Posterior vena cava (tissue), 2 donors: ENCODE measurements around the gene AMZ1. TPM values are rescaled to one million over a fixed set of nuclear protein-coding genes. Genes with fewer than 3 reads are reported as not detected.
A peak's percentile ranks its signal among the peaks of the same experiment; 100 is the strongest.

Source experiments
- DNase-seq: peaks from one replicate; pipeline ENCODE4 v3.0.0-alpha.2; 2020; ENCODE audit warnings: low spot score
- intact Hi-C, 2 donors: fragments of 100-400 bp; cut with DNase I; formaldehyde crosslinking; loops; one replicate each; pipeline versions ENCODE4 v1.14.1 to v1.14.2; 2022 to 2023
- total RNA-seq, 2 donors: library from RNA; stranded (reverse); fragmentation: NEBNext Ultra II Directional; extraction: Animal tissue kit (Norgen Biotek cat#: 25700); gene quantifications; one replicate each; pipeline ENCODE4 v1.2.1, GENCODE V29; 2021
- donor health status: DM: yes; HTN: yes; CAD: no.
- donor health status: DM: yes; HTN: yes; CAD: no.

The AMZ1 gene
- total RNA-seq, 2 donors from 2014 or later: 0.32 to 1.1 TPM

DNA sequence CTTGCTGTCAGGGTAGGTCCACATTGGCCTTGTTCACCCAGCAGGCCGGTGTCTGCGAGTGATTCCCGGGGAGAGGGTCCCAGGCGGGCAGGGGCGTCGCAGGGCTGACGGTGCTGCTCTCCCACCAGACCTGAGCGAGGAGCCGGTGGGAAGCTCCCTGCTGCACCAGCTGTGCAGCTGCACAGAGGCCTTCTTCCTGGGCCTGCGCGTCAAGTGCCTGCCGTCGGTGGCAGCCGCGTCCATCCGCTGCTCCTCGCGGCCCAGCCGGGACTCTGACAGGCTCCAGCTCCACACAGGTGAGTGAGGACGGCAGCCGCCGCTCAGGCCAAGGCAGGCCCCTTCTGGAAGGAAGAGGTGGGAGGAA lies 14.6 kb downstream of the AMZ1 start:
- DNase-seq: no peak
- intact Hi-C loops: loop anchor here in 1 of 2 donors (10.0 kb wide), 1 partner anchor 128 kb away; no protein-coding TSS in a partner anchor

DNA sequence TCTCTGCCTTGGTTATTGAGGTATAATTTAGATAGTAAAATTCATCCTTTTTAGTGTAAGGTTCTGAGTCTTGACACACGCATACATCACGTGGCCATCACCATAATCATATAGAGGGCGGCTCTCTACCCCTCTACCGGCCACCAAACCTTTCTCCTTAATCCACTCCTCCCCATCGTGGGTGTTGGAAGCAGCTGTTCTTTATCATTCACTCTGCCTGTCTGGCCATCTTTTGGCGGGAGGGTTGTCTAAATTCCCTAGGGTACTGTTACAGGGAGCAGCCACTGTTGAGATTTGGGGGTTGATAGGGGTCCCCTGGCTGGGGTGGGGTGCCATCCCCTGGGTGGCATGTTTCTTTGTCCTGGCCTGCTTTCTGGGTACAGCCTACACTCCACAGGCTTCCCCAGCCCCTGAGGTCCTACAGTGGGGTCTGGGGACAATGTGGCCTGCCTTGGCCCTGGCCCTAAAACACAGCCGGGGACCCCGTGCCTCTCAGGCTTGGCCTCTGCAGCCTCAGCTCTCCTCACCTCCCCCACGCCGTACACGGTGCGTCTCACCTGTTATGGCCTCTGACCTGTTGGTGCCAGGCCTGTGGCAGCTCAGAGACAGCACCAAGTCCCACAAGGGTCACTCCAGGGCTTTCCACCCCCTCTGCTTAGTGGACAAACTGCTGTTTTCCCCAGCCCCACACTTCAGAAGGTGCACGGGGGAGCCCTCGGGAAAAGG lies 17.5 kb downstream of the AMZ1 start:
- intact Hi-C loops: loop anchor here in 1 of 2 donors (10.0 kb wide), 1 partner anchor 131 kb away; no protein-coding TSS in a partner anchor
- no peak for DNase-seq

DNA sequence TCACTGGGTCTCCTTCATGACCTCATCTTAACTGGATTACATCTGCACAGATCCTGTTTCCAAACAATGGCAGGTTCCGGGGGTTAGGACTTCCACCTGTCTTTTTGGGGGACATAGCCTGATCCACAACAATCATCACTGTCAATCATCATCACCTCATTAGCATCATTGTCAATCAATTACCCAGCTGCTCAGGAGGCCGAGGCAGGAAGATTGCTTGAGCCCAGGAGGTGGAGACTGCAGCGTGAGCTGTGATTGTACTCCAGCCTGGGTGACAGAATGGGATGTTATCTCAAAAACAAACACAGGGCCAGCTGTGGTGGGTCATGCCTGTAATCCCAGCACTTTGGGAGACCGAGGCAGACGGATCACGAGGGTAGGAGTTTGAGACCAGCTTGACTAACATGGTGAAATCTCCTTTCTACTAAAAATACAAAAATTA lies 18.7 kb downstream of the AMZ1 start:
- no peak for DNase-seq
- intact Hi-C loops: loop anchor here in 1 of 2 donors (10.0 kb wide), 1 partner anchor 132 kb away; no protein-coding TSS in a partner anchor

DNA sequence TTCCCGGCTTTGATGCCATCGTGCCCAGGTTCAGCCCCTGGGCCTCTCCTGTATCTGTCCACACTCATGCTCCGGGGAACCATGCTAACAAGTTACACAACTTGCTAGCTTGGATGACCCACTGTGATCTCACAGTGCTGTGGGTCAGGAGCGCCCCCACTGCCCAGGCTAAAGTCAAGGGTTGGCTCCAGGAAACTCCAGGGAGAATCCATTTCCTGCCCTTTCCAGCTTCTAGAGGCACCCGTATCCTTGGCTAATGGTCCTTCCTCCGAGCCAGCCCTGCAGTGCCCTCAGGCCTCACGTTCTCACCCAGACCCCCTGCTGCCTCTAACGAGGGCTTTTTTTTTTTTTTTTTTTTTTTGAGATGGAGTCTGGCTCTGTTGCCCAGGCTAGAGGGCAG lies 19.5 kb downstream of the AMZ1 start:
- intact Hi-C loops: loop anchor here in 1 of 2 donors (10.0 kb wide), 1 partner anchor 133 kb away; no protein-coding TSS in a partner anchor
- DNase-seq: no peak

DNA sequence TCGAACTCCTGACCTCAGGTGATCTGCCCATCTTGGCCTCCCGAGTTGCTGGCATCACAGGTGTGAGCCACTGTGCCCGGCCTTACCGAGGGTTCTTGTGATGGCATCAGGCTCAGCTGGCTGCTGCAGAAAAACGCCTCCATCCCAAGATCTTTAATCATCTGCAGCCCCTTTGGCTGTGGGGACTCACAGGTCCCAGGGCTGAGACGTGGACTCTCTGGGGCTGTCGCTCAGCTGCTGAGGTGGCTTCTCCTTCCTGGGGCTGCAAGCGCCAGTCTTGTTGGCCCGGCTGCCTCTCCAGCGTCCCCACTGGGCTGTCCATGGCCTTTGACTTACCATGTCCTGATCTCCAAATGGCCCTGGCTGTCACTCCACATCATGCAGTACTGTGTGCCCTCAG lies 20.0 kb downstream of the AMZ1 start:
- no peak for DNase-seq
- intact Hi-C loops: loop anchor here in 1 of 2 donors (10.0 kb wide), 1 partner anchor 133 kb away; no protein-coding TSS in a partner anchor

DNA sequence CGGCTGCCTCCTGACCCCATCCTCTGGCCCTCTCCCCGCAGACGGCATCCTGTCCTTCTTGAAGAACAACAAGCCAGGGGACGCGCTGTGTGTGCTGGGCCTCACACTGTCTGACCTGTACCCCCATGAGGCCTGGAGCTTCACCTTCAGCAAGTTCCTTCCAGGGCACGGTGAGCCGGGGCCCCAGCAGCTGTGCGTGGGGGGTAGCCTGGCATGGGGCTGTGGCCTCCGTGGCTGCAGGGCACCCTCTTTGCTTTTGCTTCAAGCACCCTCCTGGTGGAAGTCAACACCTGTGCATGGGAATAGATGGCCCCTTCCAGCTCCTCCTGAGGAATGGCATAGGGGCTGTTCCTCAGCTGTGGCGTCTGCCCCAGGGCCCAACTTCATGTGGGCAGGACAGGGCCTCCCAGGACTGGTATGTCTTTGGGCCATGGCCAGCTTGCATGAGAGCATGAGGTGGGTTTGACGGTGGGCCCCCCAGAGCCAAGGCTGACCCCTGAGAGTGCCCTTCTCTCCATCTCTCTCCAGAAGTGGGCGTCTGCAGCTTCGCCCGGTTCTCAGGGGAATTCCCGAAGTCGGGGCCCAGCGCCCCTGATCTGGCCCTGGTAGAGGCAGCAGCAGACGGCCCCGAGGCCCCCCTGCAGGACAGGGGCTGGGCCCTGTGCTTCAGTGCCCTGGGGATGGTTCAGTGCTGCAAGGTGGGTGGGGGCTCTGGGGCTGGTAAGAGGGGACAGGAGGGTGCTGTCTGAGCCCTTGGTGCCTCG lies 20.7 kb downstream of the AMZ1 start:
- intact Hi-C loops: loop anchor here in 1 of 2 donors (10.0 kb wide), 1 partner anchor 134 kb away; no protein-coding TSS in a partner anchor
- no peak for DNase-seq

DNA sequence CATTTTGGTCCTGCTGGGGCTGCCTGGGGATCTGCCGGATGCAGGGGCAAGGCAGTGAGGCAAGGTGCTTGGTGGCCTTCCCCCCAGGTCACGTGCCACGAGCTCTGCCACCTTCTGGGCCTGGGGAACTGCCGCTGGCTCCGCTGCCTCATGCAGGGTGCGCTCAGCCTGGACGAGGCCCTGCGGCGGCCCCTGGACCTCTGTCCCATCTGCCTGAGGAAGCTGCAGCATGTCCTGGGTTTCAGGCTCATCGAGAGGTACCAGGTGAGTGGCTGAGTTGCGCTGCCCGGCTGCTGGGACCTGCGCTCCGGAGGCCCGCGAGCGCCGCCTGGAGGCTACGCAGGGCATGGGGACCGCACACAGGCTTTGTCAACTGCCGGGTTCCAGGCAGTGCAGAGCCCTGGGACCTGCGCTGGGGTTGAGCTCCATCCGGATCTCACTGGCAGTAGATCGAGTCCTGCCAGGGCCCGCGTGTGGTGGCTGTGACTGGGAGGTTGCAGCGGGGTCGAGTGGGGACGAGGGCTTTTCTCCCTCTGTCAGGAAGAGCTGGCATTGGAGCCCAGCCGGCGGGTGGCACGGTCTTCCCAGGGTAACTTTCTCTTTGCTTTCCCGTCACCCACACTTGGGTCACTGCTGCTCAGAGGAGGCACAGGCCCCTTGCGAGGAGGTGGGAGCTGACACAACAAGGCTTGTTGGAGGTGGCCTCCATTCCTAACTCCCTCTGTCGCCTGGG lies 21.7 kb downstream of the AMZ1 start:
- intact Hi-C loops: loop anchor here in 1 of 2 donors (10.0 kb wide), 1 partner anchor 135 kb away; no protein-coding TSS in a partner anchor
- DNase-seq: peak; percentile 89

DNA sequence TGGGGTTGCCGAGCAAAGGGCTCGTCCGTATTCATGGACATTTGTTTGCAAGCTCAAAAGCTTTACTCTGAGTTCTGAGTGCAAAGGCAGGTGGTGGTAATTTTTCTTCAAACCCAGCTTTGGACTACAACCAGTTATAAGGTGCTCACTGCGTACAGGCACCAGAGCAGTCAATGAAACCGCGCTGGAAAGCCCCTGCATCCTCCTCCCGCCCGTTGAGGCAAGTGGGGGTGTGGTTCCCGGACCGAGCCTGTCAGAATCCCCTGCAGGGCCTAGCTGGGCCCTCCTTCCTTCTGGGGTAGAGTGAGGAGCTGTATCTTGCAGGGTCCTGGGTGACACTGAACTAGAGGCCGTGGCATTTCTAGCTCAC lies 22.3 kb downstream of the AMZ1 start:
- intact Hi-C loops: no loop called here
- no peak for DNase-seq

DNA sequence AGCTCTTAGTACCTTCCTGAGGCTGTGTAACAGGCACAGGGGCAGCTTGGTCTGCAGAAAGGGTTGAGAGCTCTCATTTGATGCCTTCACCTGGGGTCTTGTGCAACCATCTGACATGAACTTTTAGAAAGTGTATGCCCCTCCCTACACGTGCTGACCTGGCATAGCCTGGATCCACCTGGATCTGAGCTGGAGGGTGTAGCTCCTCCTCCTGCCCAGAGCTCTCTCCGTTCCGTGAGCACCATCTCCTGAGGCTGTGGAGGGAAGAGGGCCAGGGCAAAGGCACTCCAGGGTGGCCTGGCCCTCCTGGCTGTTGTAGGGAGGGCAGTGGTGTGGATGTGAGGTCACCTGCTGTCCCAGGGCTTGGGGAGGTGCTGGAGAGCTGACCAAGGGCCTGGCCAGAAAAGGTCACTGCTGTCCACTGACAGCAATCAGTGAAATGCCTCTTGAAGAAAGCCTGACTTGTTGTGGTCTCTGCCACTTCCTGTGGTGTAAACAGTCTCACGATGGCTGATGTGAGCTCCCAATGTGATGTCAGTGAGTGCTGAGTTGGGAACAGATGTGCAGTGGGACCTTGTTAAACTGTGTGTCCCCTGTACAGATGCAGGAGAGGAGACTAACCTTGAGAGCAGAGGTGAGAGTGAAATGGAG lies 23.0 kb downstream of the AMZ1 start:
- no peak for DNase-seq

DNA sequence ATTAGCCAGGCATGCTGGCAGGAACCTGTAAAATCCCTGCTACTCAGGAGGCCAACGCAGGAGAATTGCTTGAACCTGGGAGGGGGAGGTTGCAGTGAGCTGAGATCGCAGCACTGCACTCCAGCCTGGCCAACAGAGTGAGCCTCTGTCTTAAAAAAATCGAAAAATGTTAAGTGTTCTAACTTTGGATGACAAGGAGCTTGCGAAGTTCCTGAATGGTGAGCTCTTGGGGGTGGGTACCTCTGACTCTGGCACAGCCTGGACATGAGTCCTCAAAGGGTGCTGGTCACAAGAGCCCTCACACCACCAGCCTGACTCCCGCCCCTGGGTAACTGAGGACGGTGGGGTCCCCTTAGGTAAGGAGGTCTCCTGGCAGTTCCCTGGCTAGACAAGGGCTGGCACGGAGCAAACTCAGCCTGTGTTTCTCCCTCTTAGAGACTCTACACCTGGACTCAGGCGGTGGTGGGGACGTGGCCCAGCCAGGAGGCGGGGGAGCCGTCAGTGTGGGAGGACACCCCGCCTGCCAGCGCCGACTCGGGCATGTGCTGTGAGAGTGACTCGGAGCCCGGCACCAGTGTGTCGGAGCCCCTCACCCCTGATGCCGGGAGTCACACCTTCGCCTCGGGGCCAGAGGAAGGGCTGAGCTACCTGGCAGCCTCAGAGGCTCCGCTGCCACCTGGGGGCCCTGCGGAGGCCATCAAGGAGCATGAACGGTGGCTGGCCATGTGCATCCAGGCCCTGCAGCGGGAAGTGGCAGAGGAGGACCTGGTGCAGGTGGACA lies 24.1 kb downstream of the AMZ1 start:
- intact Hi-C loops: no loop called here
- DNase-seq: no peak

More for the DNA sequence above, 23.0 kb downstream of the AMZ1 start:
- intact Hi-C loops: no loop called here

DNA sequence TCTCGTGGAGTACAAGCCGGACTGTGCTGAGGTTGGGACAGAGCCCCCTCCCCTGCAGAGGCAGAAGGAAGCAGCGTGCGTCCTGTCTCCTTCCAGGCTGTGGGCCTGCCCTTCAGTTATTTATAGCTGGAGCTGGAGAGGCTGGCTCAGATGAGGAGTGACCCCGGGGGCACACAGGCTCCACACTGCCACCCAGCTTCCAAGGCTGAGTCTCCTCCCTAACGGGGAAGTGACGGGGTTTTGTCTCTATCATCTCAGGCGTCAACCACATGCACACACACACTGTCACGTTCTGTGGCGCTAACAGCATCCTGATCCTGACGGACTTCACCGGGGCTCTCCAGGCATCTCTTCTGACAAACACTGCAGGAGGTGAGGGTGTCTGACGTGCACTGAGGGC lies 25.4 kb downstream of the AMZ1 start:
- intact Hi-C loops: no loop called here
- DNase-seq: no peak

DNA sequence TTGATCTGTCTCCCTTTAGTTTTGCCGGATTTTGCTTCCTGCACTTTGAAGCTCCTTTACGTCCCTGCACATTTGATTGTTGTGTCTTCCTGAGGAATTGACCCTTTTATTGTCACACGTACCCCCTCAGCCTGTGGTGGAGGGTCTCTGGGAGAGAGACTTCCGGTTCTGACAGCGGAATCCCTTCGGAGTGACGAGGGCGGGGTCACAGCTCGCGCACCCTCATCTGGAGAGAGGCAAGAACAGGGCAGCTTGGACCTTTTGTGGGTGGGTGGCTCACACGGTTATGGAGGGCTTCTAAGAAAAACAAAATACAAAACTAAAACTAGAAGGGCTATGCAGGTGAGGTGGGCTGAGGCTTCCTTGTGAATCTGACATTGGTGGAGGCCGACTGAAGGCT lies 26.0 kb downstream of the AMZ1 start:
- intact Hi-C loops: no loop called here
- no peak for DNase-seq

DNA sequence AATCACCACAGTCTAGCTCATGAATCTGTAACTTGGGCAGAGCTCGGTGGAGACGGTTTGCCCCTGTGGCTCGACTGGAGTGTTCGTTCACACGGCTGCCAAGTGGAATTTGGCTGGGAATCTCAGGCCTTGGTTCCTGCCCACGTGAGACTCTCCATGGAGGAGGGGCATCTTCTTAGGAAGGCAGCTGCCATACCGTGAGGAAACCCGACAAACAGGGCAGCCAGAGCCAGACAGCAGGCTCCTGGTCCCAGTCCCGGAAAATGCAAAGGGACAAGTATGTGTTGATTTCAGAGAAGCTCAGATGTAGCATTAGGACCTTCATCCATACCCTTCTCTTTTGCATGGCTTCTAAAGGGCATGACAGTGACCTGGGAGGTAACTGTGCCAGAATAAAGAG lies 26.6 kb downstream of the AMZ1 start:
- intact Hi-C loops: no loop called here
- DNase-seq: no peak

DNA sequence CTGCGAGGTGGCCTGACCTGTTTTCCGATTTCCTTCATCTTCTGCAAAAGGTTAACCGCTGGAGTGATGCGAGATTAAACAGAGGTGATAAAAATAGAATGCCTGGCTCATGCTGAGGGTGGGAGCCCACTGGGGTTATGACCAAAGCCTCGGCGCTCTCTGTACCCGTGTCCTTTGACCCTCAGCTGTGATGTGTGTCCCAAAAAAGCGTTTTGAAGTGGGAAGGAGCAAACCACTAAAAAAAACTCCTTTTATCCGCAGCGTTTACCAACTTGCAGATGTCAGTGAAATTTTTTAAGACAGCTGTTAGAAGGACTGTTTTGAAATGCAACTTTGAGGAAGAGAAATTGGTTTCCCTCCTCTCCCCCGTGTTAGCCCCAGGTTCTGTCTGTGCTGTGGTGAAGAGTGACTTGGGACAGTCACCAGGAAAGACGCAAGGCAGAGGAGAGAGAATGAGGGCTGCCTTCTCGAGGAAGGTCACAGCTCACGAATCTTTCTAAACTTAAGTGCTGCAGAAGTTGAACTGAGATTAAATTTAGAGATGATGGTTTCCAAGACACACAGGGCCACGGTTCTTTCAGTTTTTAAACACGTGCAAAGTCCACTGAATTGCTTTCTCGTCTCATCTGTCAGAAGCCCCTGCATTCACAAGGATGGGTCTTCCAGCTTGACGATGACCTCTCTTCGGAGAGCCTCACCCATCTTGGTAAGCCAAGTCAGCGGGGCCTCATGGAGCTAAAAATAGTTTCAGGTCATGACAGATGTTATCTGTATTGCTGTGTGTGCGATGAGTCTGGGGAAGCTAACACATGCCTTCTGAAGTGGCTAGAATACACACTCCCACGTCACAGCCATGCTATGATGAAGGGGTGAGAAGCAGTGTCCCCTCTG lies 27.6 kb downstream of the AMZ1 start:
- DNase-seq: no peak
- intact Hi-C loops: no loop called here

DNA sequence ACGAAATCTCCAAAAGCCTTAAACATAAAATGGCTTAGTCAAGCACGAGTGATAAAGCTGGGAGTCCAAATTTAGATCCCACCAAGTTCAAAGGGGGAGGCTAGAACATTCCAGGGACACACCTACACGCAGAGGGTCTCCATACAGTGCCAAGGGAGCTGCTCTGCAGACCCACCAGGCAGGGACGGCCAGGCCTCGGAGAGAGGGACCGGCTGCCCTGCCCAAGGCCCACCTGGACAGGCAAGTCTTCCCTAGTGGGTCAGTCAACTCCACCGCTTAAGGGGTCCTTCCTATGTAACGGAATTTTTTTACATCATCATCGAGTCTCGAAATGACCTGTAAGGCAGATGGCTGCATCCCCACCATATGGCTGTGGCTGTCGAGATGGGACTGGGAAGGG lies 28.5 kb downstream of the AMZ1 start:
- no peak for DNase-seq
- intact Hi-C loops: no loop called here

DNA sequence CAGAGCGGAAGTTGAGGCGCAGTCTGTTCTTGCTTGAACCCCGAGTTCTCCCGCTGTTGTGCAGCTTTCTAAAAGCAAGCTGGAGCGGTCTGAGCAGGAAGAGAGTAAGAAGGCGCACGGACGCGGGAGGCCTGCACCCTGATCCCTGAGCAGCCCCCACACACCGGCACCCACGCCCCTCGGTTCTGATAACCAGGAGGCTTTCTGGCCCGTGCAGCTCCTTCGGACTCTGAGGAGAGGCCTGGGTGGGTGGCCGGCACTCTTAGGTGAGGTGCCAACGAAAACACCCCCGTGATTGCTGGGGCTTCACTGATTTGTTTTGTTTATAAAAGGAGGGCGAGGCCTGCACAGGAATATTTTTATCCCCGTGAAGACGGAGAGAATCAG lies 28.9 kb downstream of the AMZ1 start:
- no peak for DNase-seq
- intact Hi-C loops: no loop called here
